ENCODE measurements around the gene BBS9. TPM values are rescaled to one million over a fixed set of nuclear protein-coding genes. Genes with fewer than 3 reads are reported as not detected.

BBS9 gene
- total RNA-seq, 4 donors from 2014 or later: 11.2 to 34.5 (median 20.4) TPM

DNA sequence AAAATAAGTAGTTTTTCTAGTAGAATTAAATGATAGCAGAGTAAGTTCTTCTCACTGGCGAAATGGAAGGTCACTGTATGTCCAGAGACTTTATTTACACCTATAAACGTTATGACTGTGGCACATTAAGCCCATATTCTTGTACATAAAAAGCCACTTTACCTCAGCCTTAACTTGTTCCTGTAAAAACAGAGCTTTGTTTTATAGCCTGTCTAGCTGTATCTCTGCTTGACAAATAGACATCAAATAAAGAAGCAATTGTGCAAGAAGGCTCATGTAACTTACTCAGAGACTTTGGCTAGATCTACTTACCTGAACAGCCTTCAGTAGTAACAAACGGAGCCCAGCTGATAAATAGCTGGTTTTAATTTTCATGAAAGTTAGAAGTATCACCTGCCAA lies 451.9 kb downstream of the BBS9 start:
- H3K4me1 ChIP-seq: peaks cover 0 to 34% (median 0%) of the 10 kb centered on the region in 3 donors
- no peak for ATAC-seq
- 59 to 71% methylated on average over 3 of the region's 3 CpGs for WGBS, 2 donors (ENCODE audit: low coverage in 1 of 2)

DNA sequence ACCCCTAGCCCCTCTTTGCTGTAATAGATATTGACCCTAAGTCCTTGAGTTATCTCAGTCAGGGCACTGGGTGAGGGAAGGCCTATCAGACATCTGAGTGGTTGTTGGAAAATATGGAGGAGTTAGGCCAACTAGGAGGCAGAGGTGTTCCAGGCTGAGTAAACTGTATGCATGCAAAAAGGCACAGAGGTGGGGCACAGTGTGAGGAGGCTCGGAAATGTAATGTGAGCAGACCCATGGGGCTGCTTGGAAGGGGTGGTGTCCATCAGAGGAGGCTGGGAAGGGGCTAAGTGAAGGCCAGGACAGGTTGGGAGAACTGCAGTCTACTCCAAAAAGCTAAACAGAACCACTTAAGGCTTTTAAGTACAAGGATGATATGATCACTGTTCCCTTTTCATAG lies 452.7 kb downstream of the BBS9 start:
- Histone ChIP-seq H3K27ac (no peak overlapping the region), H3K4me1 (peaks cover 0 to 34% (median 0%) of the 10 kb centered on the region in 3 donors), H3K9me3 (no peaks in the 10 kb centered on the region), H3K27me3 (no peaks in the 10 kb centered on the region), H3K36me3 (no peaks in the 10 kb centered on the region), H3K4me3 (no peak overlapping the region)
- ATAC-seq: no peak
- TF ChIP-seq EP300 (IDR thresholded peaks at IDR 0.05): no peak
- TF ChIP-seq POLR2A (IDR thresholded peaks at IDR 0.05): no peak
- TF ChIP-seq POLR2AphosphoS5 (IDR thresholded peaks at IDR 0.05): no peak
- 83% methylated on average over 1 of the region's 1 CpG; no CpG with 5 or more reads in 1 of the 2 donors for WGBS, 2 donors (ENCODE audit: low coverage in 1 of 2)

More for the DNA sequence above, 451.9 kb downstream of the BBS9 start:
- TF ChIP-seq POLR2AphosphoS5 (IDR thresholded peaks at IDR 0.05) (no peak), EP300 (IDR thresholded peaks at IDR 0.05) (no peak), POLR2A (IDR thresholded peaks at IDR 0.05) (no peak), CTCF (IDR thresholded peaks at IDR 0.05) (no peak)
- no peaks in the 10 kb centered on the region for H3K27me3 ChIP-seq
- H3K36me3 ChIP-seq: no peaks in the 10 kb centered on the region
- no peaks in the 10 kb centered on the region for H3K9me3 ChIP-seq
- H3K4me3 ChIP-seq: no peak overlapping the region
- H3K27ac ChIP-seq: no peak overlapping the region

DNA sequence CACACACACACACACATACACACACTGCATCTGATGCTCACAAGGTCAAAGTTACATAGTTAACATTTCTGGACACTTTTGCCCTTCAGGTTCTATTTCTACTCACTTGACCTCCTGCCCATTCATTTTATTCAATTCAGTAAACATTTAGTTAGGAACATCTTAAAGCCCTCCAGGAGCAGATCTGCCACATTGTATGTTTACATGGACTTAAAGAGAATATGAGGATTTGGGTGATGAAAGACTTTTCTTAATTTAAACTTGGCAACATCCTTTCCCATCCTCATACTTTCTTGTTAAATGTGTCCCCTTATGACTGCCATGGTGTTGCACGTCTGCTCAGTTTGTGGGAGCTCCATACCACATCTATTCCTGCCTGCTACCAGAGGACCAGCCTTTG lies 453.2 kb downstream of the BBS9 start:
- Histone ChIP-seq H3K4me1 (peaks cover 0 to 34% (median 0%) of the 10 kb centered on the region in 3 donors), H3K36me3 (no peaks in the 10 kb centered on the region), H3K27ac (no peak overlapping the region), H3K27me3 (no peaks in the 10 kb centered on the region), H3K9me3 (no peaks in the 10 kb centered on the region), H3K4me3 (no peak overlapping the region)
- WGBS, 2 donors (ENCODE audit: low coverage in 1 of 2): 33 to 82% methylated on average over 1 of the region's 1 CpG
- TF ChIP-seq CTCF (IDR thresholded peaks at IDR 0.05) (no peak), POLR2A (IDR thresholded peaks at IDR 0.05) (no peak), EP300 (IDR thresholded peaks at IDR 0.05) (no peak), POLR2AphosphoS5 (IDR thresholded peaks at IDR 0.05) (no peak)
- no peak for ATAC-seq

DNA sequence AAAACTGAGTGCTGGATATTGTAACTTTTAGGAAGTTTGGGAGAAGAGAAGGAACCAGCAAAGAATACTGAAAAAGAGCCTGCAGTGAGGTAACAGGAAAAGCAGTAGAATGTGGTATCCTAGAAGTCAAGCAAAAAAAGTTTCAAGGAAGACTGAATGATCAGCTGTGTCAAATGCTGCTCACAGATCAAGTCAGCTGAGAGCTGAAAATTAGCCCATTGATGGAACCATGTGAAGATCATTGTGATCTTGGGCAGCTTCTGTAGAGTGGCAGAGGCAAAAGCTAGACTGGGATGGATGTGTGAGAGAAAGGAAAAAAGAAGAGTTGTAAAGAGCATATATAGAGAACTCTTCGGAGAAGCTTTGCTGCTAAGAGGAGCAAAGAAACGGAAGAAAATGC lies 460.5 kb downstream of the BBS9 start:
- H3K36me3 ChIP-seq: no peaks in the 10 kb centered on the region
- no peak overlapping the region for H3K27ac ChIP-seq
- no peaks in the 10 kb centered on the region for H3K9me3 ChIP-seq
- no peak for ATAC-seq
- H3K4me3 ChIP-seq: no peak overlapping the region
- TF ChIP-seq CTCF (IDR thresholded peaks at IDR 0.05) (no peak), POLR2A (IDR thresholded peaks at IDR 0.05) (no peak), POLR2AphosphoS5 (IDR thresholded peaks at IDR 0.05) (no peak), EP300 (IDR thresholded peaks at IDR 0.05) (no peak)
- H3K27me3 ChIP-seq: no peaks in the 10 kb centered on the region
- WGBS, 2 donors (ENCODE audit: low coverage in 1 of 2): 88 to 100% methylated on average over 2 of the region's 2 CpGs
- H3K4me1 ChIP-seq: peaks cover 0 to 30% (median 0%) of the 10 kb centered on the region in 3 donors

DNA sequence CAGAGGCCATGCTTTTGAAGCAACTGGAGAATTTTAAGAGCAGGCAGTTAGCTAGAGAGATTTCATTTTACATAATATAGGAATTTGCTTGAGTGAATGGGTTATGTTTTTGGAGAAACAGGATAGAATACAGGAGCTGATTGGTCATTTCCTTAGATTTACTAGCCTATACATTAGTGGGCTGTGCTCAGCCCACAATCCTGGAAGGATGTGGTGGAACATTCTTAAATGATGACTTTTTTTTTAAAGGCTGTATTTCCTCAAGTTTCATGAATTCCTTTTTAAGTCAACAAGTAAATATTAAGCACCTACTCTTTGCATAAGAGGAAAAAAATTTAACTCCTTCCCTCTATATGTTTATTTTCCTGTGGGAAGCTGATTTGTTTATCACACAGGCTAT lies 461.6 kb downstream of the BBS9 start:
- H3K9me3 ChIP-seq: no peaks in the 10 kb centered on the region
- ATAC-seq: no peak
- peaks cover 0 to 30% (median 0%) of the 10 kb centered on the region in 3 donors for H3K4me1 ChIP-seq
- no peak overlapping the region for H3K4me3 ChIP-seq
- H3K27me3 ChIP-seq: no peaks in the 10 kb centered on the region
- no peaks in the 10 kb centered on the region for H3K36me3 ChIP-seq
- H3K27ac ChIP-seq: no peak overlapping the region
- TF ChIP-seq EP300 (IDR thresholded peaks at IDR 0.05): no peak
- no peak for TF ChIP-seq CTCF (IDR thresholded peaks at IDR 0.05)
- TF ChIP-seq POLR2A (IDR thresholded peaks at IDR 0.05): no peak
- TF ChIP-seq POLR2AphosphoS5 (IDR thresholded peaks at IDR 0.05): no peak

All from gastroesophageal sphincter (tissue), 4 donors.